IgD-negative memory B cell (primary cell): ENCODE results near the gene CFL1. TPM values are rescaled to one million over a fixed set of nuclear protein-coding genes. Genes with fewer than 3 reads are reported as not detected.

ENCODE experiments used
- H3K27ac Mint-ChIP-seq, 3 donors: one replicate each; pipeline ENCODE4 v1.8.0; 2020 to 2022; ENCODE audit warnings: mild to moderate bottlenecking in 3 of 3, mixed read lengths in 3 of 3, moderate library complexity in 1 of 3
- H3K27me3 Mint-ChIP-seq: one replicate; pipeline ENCODE4 v1.8.0; 2021; ENCODE audit warnings: mixed read lengths
- H3K36me3 Mint-ChIP-seq: one replicate; pipeline ENCODE4 v1.8.0; 2020; ENCODE audit warnings: mild to moderate bottlenecking, mixed read lengths
- H3K4me1 Mint-ChIP-seq, 3 donors: one replicate each; pipeline ENCODE4 v1.8.0; 2020 to 2022; ENCODE audit warnings: mixed read lengths in 3 of 3, mild to moderate bottlenecking in 1 of 3
- H3K4me3 Mint-ChIP-seq, 4 donors: one replicate each; pipeline ENCODE4 v1.8.0; 2020 to 2022; ENCODE audit warnings: mild to moderate bottlenecking in 4 of 4, mixed read lengths in 4 of 4, moderate library complexity in 3 of 4
- H3K9me3 Mint-ChIP-seq, 3 donors: one replicate each; pipeline ENCODE4 v1.8.0; 2020 to 2021; ENCODE audit warnings: mixed read lengths in 3 of 3, mild to moderate bottlenecking in 1 of 3
- polyA plus RNA-seq: library from polyadenylated mRNA; unstranded; fragments of 300-500 nt; fragmentation: Illumina TruSeq; gene quantifications from one replicate; pipeline ENCODE4 v1.2.3, GENCODE V29; 2021

The CFL1 gene
- polyA plus RNA-seq, 1 donor from 2014 or later: 2,244 TPM

- peaks cover 0 to 5% (median 2%) of the 10 kb centered on the region in 3 donors for H3K4me1 Mint-ChIP-seq
These were observed 30.8 kb downstream of the CFL1 start for GRCh38 chr11:65826984-65827735.

GRCh38 chr11:65822776-65823528 lies 35.0 kb downstream of the CFL1 start:
- Mint-ChIP-seq H3K9me3 (no peaks in the 10 kb centered on the region), H3K27ac (peak overlapping the region in 1 of 3 donors; percentile 28), H3K4me3 (peak overlapping the region in 1 of 4 donors; percentile 28)

More at GRCh38 chr11:65826984-65827735, 30.8 kb downstream of the CFL1 start:
- H3K27ac Mint-ChIP-seq: no peak overlapping the region
- peak overlapping the region in 1 of 4 donors; percentile 63 for H3K4me3 Mint-ChIP-seq
- H3K9me3 Mint-ChIP-seq: no peaks in the 10 kb centered on the region
- peaks cover 1% of the 10 kb centered on the region for H3K27me3 Mint-ChIP-seq
- no peaks in the 10 kb centered on the region for H3K36me3 Mint-ChIP-seq

GRCh38 chr11:65821107-65821506 lies 36.9 kb downstream of the CFL1 start:
- Mint-ChIP-seq H3K4me1 (peaks cover 5 to 7% (median 7%) of the 10 kb centered on the region in 3 donors), H3K27me3 (no peaks in the 10 kb centered on the region), H3K27ac (no peak overlapping the region)

More at GRCh38 chr11:65822776-65823528, 35.0 kb downstream of the CFL1 start:
- no peaks in the 10 kb centered on the region for H3K27me3 Mint-ChIP-seq
- H3K36me3 Mint-ChIP-seq: no peaks in the 10 kb centered on the region
- H3K4me1 Mint-ChIP-seq: no peaks in the 10 kb centered on the region

GRCh38 chr11:65817835-65818680 lies 39.9 kb downstream of the CFL1 start:
- Mint-ChIP-seq H3K9me3 (no peaks in the 10 kb centered on the region), H3K36me3 (peaks cover 3% of the 10 kb centered on the region), H3K4me3 (peak overlapping the region; percentile 80 to 91 (median 87)), H3K27me3 (no peaks in the 10 kb centered on the region), H3K27ac (peak overlapping the region; percentile 19 to 90 (median 68)), H3K4me1 (peaks cover 5 to 11% (median 9%) of the 10 kb centered on the region in 3 donors)

More at GRCh38 chr11:65821107-65821506, 36.9 kb downstream of the CFL1 start:
- Mint-ChIP-seq H3K9me3 (no peaks in the 10 kb centered on the region), H3K4me3 (no peak overlapping the region), H3K36me3 (peaks cover 3% of the 10 kb centered on the region)

- Mint-ChIP-seq H3K27ac (peak overlapping the region in 2 of 3 donors; percentile 68 to 90), H3K36me3 (peaks cover 3% of the 10 kb centered on the region), H3K27me3 (no peaks in the 10 kb centered on the region), H3K4me1 (peaks cover 5 to 11% (median 9%) of the 10 kb centered on the region in 3 donors), H3K9me3 (no peaks in the 10 kb centered on the region), H3K4me3 (peak overlapping the region; percentile 80 to 91 (median 87))
These were observed 40.6 kb downstream of the CFL1 start for GRCh38 chr11:65817312-65817834.

- H3K36me3 Mint-ChIP-seq: peaks cover 3% of the 10 kb centered on the region
- H3K9me3 Mint-ChIP-seq: no peaks in the 10 kb centered on the region
- peaks cover 5 to 11% (median 9%) of the 10 kb centered on the region in 3 donors for H3K4me1 Mint-ChIP-seq
- H3K27me3 Mint-ChIP-seq: no peaks in the 10 kb centered on the region
- H3K27ac Mint-ChIP-seq: no peak overlapping the region
- peak overlapping the region in 3 of 4 donors; percentile 41 to 88 (median 86) for H3K4me3 Mint-ChIP-seq
These were observed 41.3 kb downstream of the CFL1 start for GRCh38 chr11:65816696-65817095.

GRCh38 chr11:65814986-65815565 lies 42.9 kb downstream of the CFL1 start:
- no peak overlapping the region for H3K27ac Mint-ChIP-seq
- H3K4me3 Mint-ChIP-seq: peak overlapping the region in 1 of 4 donors; percentile 23
- no peaks in the 10 kb centered on the region for H3K27me3 Mint-ChIP-seq

GRCh38 chr11:65814131-65814985 lies 43.6 kb downstream of the CFL1 start:
- Mint-ChIP-seq H3K4me3 (peak overlapping the region in 1 of 4 donors; percentile 23), H3K9me3 (no peaks in the 10 kb centered on the region), H3K36me3 (peaks cover 3% of the 10 kb centered on the region), H3K27ac (no peak overlapping the region), H3K4me1 (peaks cover 5 to 14% (median 11%) of the 10 kb centered on the region in 3 donors), H3K27me3 (no peaks in the 10 kb centered on the region)

More at GRCh38 chr11:65814986-65815565, 42.9 kb downstream of the CFL1 start:
- Mint-ChIP-seq H3K36me3 (peaks cover 3% of the 10 kb centered on the region), H3K4me1 (peaks cover 5 to 14% (median 11%) of the 10 kb centered on the region in 3 donors), H3K9me3 (no peaks in the 10 kb centered on the region)

GRCh38 chr11:65811764-65812475 lies 46.1 kb downstream of the CFL1 start:
- H3K9me3 Mint-ChIP-seq: no peaks in the 10 kb centered on the region
- no peaks in the 10 kb centered on the region for H3K27me3 Mint-ChIP-seq
- H3K27ac Mint-ChIP-seq: no peak overlapping the region
- peaks cover 3% of the 10 kb centered on the region for H3K36me3 Mint-ChIP-seq
- H3K4me1 Mint-ChIP-seq: peaks cover 0 to 12% (median 9%) of the 10 kb centered on the region in 3 donors
- H3K4me3 Mint-ChIP-seq: no peak overlapping the region

- H3K27me3 Mint-ChIP-seq: no peaks in the 10 kb centered on the region
These were observed 47.7 kb downstream of the CFL1 start for GRCh38 chr11:65810046-65810868.

GRCh38 chr11:65809496-65809895 lies 48.5 kb downstream of the CFL1 start:
- no peaks in the 10 kb centered on the region for H3K36me3 Mint-ChIP-seq
- H3K27ac Mint-ChIP-seq: no peak overlapping the region
- no peaks in the 10 kb centered on the region for H3K27me3 Mint-ChIP-seq
- H3K9me3 Mint-ChIP-seq: no peaks in the 10 kb centered on the region
- H3K4me1 Mint-ChIP-seq: peaks cover 0 to 7% (median 2%) of the 10 kb centered on the region in 3 donors
- H3K4me3 Mint-ChIP-seq: no peak overlapping the region

More at GRCh38 chr11:65810046-65810868, 47.7 kb downstream of the CFL1 start:
- no peak overlapping the region for H3K4me3 Mint-ChIP-seq
- no peaks in the 10 kb centered on the region for H3K9me3 Mint-ChIP-seq
- no peaks in the 10 kb centered on the region for H3K36me3 Mint-ChIP-seq
- peaks cover 0 to 7% (median 2%) of the 10 kb centered on the region in 3 donors for H3K4me1 Mint-ChIP-seq
- peak overlapping the region in 1 of 3 donors; percentile 80 for H3K27ac Mint-ChIP-seq

GRCh38 chr11:65808744-65809341 lies 49.1 kb downstream of the CFL1 start:
- Mint-ChIP-seq H3K27ac (peak overlapping the region in 1 of 3 donors; percentile 86), H3K27me3 (peaks cover 3% of the 10 kb centered on the region), H3K4me1 (peaks cover 0 to 6% (median under 1%) of the 10 kb centered on the region in 3 donors), H3K4me3 (no peak overlapping the region), H3K9me3 (no peaks in the 10 kb centered on the region), H3K36me3 (no peaks in the 10 kb centered on the region)
